HG02571 (cell line): ENCODE data around the gene COL25A1.

ENCODE experiments used
- ATAC-seq: cut with Tn5 transposase; IDR thresholded peaks from one replicate; pipeline ENCODE4 v1.9.1; 2021; ENCODE audit warnings: mild to moderate bottlenecking, moderate library complexity; ENCODE audit not compliant: unreplicated experiment

The COL25A1 gene

DNA sequence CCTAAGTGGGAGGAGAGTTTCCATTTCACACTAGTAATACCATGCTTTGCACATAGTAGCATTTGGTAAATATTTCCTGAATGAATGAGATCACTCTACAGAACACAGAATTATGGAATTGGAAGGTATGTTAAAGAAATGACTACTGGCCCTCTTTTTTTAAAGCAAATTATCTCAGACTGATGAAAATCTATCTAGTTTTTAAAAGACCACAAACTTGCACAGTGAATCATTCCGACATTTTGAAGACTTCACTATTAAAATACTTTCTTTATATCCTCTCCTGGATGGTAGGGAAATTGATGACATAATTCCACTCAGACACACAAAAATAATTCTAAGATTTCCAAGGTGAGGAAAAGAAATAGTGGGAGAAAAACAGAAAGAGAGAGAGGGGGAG lies 471.2 kb downstream of the COL25A1 start:
- ATAC-seq = no peak

DNA sequence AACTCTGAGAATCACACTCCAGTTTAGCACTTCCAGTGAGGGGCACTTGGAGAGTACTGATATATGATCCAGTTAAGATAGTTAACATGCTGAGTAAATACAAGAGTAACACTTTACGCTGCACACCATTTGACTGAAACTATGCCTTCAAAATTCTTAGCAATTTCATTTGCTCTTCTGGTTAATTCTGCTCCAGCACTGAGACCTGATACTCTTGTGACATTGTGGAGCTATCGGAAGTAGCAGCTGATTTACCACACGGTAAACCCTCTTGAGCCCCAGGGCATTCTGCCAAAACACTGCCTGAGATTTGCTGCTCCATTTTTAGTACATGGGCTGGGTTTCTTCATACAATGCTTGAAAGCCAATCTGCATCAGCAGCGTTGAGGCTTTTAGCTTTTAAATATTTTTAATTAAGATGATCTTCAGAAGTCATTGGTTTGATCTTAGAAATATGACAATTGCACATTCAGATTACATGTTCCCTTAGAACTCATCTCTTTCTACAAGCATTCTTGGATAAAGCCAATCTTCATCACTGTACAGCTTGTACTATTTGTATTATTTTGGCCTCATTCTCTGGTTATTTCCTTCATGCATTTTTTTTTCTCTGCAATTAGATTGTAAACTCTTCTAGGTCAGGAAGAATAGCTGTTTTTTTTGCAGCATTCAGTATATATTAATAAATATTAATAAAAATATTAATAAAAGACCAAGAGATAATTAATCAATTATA lies 471.8 kb downstream of the COL25A1 start:
- no peak for ATAC-seq

DNA sequence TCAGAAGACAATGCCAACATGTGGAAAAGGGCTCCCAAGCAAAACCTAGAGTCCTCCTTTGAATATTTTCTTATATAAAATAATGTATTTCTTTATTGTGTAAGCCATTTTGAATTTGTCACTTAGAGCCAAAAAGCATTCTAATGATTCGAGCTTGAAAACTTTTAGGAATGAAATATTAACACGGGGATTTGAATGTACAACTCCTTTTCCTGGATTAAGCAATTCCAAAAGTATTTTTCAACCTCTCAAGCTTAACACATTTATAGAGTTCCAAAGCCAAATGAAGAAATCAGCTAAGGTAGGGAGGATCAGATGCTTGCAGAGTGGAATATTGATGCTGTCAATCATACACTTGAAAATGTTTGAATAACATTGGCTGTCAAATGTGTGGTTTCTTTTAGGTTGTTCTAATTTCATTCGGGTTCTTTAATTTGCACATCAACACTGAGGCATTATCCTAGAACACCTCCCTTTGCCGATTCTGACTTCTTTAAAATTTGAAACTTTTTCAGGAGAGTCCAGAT lies 472.4 kb downstream of the COL25A1 start:
- no peak for ATAC-seq

DNA sequence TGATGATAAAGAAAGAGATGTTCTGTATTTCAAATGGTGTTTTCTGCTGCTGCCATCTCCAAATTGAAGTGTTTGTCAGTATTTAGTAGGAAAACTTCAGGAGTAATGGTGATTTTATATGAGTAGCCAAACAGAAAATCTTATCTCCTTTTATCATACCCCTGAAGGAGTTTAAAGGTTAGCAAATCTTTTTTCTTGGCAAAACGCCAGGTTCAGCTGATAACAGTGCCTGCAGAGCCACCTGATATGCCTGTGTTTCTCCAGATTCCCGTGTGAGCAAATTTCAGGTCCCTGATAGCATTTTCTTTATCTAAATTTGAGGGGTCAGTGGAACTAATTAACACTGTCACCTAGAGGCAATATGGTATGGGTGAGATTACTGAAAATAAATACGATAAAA lies 473.8 kb downstream of the COL25A1 start:
- no peak for ATAC-seq

DNA sequence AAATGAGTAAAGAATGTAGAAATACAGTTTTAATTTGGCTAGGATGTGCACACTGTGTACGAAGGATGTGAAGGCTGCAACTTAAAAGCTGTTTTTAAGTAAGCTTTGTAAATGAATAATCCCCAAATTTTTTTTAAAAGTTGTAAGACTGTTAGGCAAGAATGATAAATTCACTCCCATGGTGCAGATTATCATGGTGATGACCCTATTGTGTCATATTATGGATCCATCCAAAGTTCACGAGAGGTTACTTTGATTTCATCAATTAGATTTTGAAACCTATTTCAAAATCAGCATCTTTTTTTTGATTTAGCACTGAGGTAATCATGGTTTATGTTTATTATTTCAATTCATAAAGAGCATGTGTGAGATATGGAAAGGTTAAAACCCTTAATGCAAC lies 476.7 kb downstream of the COL25A1 start:
- ATAC-seq = no peak

DNA sequence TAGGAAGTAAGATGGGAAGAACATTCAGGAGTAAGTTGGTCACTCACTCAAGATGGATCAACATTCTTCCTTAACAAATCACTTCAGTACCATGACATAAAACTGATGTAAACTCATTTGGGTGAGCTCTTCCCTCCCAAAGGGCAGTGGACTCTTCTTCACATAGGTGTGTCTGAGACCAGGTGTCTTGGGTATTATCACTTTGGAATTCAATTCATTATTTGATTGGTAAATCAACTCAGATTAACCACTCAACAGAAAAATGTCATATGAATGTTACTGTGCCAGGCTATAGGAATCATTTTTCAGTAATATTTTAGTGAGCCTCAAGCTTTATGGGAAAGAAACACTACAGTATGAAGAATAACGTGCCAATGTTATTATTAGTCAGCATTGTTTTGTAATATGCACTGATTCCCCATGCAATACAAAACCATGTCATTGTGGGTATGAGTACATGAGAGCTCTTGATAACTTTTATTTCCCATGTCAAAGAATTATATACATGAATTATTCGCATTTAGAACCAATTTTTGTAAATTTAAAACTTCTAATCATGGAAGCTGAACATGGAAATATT lies 481.0 kb downstream of the COL25A1 start:
- ATAC-seq = no peak

DNA sequence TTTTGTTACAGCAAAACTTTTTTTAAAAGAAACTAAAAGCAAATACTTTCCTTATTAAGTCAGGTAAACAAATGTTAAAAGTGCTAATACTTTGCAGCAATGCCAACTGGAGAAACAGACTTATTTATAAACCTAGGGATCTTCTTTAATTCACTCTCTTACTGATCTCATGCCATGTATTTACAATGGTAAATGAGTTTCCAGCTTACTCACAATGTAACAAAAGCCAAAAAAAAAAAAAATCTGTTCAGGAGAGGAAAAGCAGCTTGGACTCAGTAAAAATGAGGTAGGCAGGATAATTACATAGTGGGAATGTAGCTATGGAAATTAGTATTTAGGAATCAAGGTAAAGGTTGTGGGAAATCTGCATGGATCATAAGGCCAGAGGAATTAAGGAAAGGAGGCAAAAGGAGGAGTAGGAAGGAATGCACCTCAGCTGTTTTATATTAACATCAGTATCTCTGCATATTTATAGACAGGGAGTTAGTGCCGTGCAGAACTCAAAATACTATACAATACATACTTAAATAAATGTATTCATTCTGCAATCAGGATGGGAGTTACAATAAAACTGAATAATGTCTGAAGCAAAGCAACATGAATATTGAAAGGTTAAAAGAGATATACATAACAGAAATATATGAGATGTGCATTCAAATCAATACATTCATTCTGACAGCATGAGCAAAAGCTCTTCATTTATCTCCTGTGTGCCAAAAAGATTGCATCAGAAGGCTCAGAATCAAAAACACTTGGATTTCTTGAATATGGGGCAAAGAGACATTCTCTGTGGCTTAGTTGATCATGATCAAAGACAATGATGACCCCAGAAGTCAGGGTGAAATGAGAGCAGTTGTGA lies 481.7 kb downstream of the COL25A1 start:
- ATAC-seq = no peak

DNA sequence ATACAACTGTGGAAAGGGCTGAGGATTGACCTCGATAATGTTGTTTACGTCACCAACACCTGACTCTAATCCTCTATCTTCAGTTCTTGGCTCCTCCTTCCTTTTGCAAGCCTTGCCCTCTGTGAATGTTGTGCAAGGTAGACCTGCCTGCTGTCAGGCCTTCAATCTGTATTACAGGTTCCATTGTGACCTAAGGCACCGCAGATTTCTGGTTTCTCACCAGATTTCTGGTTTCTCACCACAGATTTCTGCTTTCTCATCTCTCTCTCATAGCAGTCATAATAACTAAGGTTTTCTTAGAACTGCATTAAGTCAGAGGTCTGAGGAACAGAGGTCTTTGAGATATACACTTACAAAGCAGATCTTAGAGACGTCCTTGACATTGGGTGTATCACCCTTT lies 488.1 kb downstream of the COL25A1 start:
- no peak for ATAC-seq

DNA sequence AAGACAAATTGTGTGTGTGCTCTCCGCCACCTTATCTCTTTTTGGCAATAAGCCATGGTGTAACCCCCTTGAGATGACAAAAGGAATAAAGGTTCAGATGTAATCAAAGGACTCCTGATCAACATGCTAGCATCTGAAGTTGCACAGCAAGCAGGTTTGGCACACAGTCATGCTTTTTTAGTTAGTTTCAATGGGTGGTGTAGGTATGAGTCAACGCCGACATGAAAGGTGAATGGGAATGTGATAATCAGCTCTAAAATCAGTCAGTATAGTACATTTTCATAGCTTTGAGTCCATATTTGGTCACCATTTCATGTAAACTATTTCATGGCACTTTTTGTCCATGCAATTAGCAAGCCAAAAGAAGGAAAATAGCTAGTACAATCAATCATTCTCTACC lies 489.2 kb downstream of the COL25A1 start:
- ATAC-seq = no peak

DNA sequence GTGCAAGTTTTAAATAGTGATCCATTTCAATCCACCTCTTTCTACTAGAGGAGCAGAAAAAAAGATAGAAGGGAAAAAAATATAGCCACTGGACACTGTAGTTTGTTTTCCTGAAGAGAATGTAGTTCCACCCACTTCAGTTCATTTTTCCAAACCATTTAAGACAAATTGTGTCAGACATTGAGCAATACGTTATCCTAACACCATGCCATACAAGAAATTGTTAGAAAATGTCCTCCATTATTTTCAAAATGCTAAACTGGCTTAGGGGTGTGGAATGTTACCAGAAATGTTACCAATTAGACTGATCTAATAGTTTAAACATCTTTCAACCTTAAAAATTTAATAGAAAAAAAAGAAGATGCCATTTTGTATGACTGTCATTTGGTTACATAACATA lies 491.0 kb downstream of the COL25A1 start:
- ATAC-seq = no peak

DNA sequence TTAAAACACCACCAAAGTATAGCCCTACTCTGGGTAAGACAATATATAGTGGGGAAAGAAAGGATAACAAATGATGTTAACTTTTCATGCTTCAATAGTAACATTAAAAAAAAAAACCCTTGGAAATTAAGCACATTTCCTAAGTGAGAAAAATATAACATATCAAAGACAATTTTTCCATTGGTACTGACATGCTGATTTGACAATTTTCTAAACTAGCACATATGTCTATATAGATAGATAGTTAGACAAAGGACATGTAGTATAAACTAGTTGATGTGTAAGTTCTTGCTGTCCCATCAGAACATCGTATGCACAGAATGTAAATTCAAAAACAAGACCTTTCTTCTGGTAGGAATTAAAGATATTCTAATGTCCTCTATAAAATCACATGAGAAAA lies 492.4 kb downstream of the COL25A1 start:
- ATAC-seq = no peak

DNA sequence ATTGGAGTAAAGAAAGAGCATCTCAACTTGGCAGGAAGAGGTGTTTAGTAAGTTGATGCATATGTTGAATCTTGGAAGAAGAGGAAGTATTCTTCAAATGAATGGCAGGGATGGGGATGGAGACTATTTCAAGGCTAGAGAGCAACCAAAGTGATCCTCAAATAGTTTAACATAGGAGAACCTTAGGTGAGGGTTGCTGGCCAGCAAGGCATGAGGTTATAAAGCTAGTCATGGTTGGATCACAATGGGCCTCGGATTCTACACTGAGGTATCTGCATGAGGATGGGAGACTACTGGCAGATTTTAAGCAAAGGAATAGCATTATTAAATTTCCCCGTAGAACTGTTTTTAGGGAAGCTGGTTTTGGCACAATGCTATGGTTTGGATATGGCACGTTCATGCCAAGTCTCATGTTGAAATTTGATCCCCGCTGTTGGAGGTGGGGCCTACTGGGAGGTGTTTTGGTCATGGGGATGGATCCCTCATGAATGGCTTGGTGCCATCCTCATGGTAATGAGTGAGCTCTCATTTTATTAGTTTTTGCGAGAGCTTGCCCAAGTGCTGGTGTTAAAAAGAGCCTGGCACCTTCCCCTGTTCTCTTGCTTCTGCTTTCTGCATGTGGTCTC lies 497.7 kb downstream of the COL25A1 start:
- ATAC-seq = no peak

DNA sequence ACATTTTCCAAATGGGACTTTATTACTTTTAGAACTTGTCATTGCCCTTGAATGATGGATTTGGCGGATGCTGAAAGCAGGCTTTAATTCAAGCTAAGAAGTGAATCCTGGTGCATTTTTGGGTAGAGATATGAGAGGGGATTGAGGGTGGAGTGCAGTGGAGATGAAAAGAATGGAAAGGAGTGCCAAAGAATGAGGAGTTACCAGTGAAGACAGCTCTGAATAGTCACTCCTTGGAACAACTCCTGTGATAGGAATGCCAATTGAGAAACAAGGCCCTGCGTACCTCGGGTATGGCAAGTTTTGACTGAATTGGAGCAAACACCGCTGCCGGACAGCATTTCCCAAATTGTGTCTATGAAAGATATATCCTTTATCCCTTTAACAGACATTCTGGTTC lies 503.2 kb downstream of the COL25A1 start:
- ATAC-seq = no peak

DNA sequence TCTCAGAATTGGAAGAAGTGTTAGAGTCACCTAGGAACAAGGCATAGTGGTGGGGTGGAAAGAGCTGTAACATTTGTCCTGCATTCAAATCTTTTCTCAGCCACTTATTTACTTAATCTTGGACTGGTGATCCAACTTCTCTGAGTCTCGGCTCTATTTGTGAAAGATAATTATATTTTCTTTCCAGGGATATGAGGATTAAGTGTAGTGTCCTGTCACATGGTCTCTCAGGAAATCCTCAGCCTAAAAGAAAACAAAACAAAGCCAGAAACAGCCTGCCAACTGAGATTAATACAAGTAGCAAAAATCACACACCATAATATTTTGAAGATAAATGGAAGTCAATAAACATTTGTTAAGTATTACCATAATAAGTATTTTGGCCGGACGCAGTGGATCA lies 506.3 kb downstream of the COL25A1 start:
- no peak for ATAC-seq

DNA sequence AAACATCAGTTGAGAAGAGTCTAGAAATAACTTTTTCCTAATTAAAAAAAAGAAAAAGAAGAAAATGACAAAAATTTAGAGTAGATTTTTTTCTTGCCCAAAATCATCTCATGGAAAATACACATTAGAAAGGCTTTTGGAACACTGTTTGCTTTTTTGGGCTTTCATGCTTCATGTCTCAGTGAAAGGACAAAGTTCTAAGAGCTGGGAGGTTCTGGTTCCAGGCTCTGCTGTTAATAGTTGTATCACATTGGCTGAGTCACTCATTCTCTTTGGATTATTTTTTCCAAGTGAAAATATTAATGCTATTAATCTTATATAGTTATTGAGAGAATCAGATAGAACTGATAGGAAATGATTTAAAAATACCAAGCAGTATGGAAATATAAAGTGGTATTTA lies 506.7 kb downstream of the COL25A1 start:
- ATAC-seq = no peak

DNA sequence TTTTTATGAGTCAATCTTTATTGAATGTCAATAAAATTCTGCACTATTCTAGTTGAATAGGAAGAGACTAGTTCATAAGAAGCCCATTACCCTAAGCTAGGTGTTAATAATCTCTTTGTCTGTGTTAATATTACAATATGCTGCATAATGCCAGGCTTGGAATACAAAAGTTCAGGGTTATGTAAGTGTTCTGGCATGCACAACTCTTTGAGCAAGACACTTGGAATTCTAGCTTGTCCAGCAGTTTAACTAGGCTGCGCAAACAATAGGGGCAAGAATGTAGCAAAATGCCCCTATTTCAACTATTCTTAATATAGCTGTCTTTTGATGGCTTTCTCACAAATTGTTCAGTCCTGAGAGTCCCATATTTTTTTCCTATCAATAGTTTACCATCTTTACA lies 508.3 kb downstream of the COL25A1 start:
- no peak for ATAC-seq

DNA sequence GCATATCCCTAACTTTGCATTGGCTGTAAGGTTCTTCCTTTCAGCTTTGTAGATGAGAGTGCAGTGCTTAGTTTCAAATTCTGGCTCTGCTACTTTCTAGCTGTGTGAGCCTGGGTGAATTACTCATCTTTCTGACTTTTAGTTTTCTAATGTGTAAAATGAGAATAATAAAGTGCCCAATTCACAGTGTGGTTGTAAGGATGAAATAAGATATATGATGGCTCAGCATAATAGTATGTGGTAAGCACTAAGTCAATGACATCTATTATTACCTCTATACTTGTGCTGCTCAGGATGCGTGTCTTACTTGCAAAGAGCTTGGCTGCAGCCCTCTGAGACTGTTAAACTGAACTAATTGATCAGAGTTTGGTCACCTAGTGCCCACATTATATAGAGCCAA lies 509.0 kb downstream of the COL25A1 start:
- ATAC-seq = no peak

DNA sequence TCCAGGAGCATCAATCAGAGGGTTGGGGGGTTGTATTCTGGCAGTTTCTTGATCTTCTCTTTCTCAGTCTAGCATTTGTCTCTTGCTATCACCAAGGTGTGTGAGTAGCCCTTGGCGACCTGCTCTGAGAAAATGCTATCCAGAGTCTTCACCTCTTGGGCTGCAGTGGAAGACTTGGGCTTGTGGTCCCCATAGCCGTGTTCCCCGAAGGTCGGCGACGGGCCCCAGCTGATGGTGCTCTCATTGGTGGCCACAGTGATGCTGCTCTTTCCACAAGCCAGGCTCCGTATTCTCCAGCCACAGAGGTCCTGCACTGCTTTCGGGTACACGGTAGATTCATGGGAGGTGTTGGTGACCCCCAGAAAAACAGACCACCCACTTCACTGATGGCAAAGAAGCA lies 513.7 kb downstream of the COL25A1 start:
- no peak for ATAC-seq

DNA sequence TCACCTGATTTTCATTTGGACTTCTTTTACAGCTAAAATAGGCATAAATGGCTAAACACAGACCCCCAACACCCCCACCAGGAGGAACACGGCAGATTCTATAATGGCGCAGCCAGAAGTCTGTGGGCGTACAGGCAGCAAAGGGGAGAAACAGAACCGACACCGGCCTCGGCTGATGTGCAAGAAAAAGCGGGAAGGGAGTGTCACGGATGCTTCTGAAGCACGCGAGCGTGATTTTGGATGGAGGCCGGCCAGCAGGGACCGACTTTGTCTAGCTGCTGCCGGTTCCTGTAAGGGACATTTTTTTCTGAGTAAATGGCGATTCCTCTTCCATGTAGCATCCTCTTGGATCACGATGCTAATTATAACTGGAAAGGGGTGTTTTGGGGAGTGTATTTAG lies 514.7 kb downstream of the COL25A1 start:
- no peak for ATAC-seq

DNA sequence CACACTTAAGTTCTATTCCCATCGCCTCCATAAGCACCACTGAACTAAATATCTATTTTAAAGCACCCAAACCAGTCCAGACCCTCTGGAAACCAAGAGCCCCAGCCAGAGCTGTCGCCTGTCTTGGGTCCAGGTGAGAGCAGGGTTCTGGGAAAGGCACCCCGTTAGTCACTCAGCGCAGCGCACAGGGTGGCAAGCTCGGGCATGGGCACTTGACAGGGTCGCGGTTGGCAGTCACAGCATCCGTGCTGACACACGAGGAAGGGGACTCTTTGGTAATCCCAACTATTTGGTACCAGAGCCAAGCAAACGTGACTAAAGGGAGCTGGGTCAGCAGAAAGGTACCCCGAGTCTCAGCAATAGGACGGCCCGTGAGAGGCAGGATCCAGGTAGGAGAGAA lies 515.4 kb downstream of the COL25A1 start:
- ATAC-seq = no peak

DNA sequence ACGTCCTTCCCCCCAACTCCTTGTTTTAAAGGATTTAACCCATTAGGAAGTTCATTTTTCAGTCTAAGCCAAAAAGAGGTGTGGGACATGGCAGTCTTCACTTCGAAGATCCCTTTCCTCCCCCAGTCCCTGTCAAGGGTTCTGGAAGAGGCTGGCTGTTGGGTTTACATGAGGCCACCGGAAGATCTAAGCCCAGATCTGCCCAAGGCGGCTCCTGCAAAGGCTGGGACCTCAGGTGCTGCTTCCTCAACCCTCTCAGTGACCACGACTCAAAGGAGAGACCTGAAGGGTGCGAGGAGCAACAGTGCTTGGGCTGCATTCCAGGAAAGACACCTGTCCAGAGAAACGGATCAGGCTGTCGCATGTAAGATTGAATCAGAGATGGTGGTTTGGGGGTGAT lies 516.1 kb downstream of the COL25A1 start:
- ATAC-seq = no peak
